Natural killer cell (primary cell): Measurements from ENCODE around the gene PRSS38. TPM values are rescaled to one million over a fixed set of nuclear protein-coding genes. Genes with fewer than 3 reads are reported as not detected.
"Not testable (repeated sequence)": the region's sequence is repeated elsewhere in the genome, so short reads cannot be mapped to it uniquely, and the experiment has no call there.

Experiments used
- ATAC-seq, 3 donors: fragments of 150-1000 bp in 2 of 3; fragments of 200-7000 bp in 1 of 3; cut with Tn5 transposase; 1 replicate in 1 of 3; 2 replicates in 2 of 3; pipeline ENCODE4 v1.10.0; 2021; ENCODE audit warnings: mild to moderate bottlenecking in 2 of 3, moderate library complexity in 2 of 3
- DNase-seq, 2 donors: peaks; one replicate each; pipeline versions ENCODE4 v3.0.0 to v3.0.0-alpha.2; 2013 to 2021; ENCODE audit warnings: mixed read lengths in 1 of 2
- H3K27ac ChIP-seq: one replicate; pipeline ENCODE4 v1.5.1; 2013; ENCODE audit warnings: mild to moderate bottlenecking, low read length
- H3K27me3 ChIP-seq: one replicate; pipeline ENCODE4 v1.6.1; 2013; ENCODE audit warnings: low read length; ENCODE audit not compliant: control insufficient read depth, insufficient read depth
- H3K36me3 ChIP-seq: one replicate; pipeline ENCODE4 v1.6.1; 2013; ENCODE audit warnings: low read length; ENCODE audit not compliant: control insufficient read depth, insufficient read depth
- H3K4me1 ChIP-seq: one replicate; pipeline ENCODE4 v1.6.1; 2013; ENCODE audit warnings: low read length; ENCODE audit not compliant: control insufficient read depth, insufficient read depth
- H3K4me3 ChIP-seq: one replicate; pipeline ENCODE4 v1.5.1; 2013; ENCODE audit warnings: low read length
- H3K9me3 ChIP-seq: one replicate; pipeline ENCODE4 v1.6.1; 2013; ENCODE audit warnings: low read length; ENCODE audit not compliant: control insufficient read depth, insufficient read depth
- H3K27ac Mint-ChIP-seq, 2 donors: one replicate each; pipeline ENCODE4 v1.8.0; 2022; ENCODE audit warnings: mild to moderate bottlenecking in 2 of 2, mixed read lengths in 2 of 2, moderate library complexity in 1 of 2
- H3K27me3 Mint-ChIP-seq, 2 donors: one replicate each; pipeline ENCODE4 v1.8.0; 2022; ENCODE audit warnings: low read depth in 2 of 2, mixed read lengths in 2 of 2
- H3K36me3 Mint-ChIP-seq: one replicate; pipeline ENCODE4 v1.8.0; 2022; ENCODE audit warnings: mixed read lengths
- H3K4me1 Mint-ChIP-seq, 2 donors: one replicate each; pipeline ENCODE4 v1.8.0; 2022; ENCODE audit warnings: mixed read lengths in 2 of 2
- H3K4me3 Mint-ChIP-seq: one replicate; pipeline ENCODE4 v1.8.0; 2022; ENCODE audit warnings: mild to moderate bottlenecking, moderate library complexity, mixed read lengths
- H3K9me3 Mint-ChIP-seq, 2 donors: one replicate each; pipeline ENCODE4 v1.8.0; 2022; ENCODE audit warnings: mixed read lengths in 2 of 2
- WGBS: methylation state at CpG from one replicate; pipeline ENCODE4 v1.1.7; 2013; ENCODE audit warnings: missing lambda C conversion rate; ENCODE audit not compliant: insufficient coverage; 5-methylcytosine and 5-hydroxymethylcytosine counted together
- intact Hi-C: fragments of 100-400 bp; cut with micrococcal nuclease; formaldehyde crosslinking; loops from one replicate; pipeline ENCODE4 v1.14.2; 2022
- total RNA-seq, 4 donors: library from RNA; stranded (reverse); fragments of 120-200 nt in 1 of 4; gene quantifications; one replicate each; pipeline versions ENCODE4 v1.2.3 to v1.2.4, GENCODE V29; 2013 to 2022
- TF ChIP-seq, protein P1 (sequence below): fragments of 200-600 bp; IDR thresholded peaks from one replicate; pipeline ENCODE4 v1.8.0; 2022; ENCODE audit warnings: antibody characterized with exemption

The PRSS38 gene
- total RNA-seq, 3 donors from 2014 or later (not counting 1 experiment from before 2014, with no cell fraction given): not detected

DNA sequence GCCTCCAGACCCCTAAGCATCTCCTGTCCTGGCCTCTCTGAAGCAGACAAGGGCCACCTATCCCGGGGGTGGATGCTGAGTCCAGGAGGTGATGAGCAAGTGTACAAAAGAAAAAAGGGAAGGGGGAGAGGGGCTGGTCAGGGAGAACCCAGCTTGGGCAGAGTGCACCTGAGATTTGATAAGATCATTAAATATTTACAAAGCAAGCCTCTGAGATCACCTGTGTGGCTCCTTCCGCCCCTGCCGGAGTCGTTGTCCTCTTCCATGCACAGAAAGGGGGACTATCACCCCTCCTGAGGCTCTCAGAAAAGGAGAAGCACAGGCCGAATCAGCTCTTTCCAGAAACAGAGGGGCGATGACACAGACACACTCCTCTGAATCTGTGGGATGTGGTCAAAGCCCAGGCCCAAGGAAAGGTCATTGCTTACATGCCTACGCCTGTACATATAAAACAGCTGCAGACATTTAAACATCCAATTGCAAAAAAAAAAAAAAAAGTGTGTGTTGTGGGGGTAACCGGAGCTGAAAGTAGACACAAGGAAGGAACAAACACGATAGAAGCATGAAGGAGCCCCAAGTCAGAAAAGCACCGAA, 30.9 kb downstream of the PRSS38 start:
- Mint-ChIP-seq H3K27ac (no peak overlapping the region), H3K4me3 (no peak overlapping the region), H3K4me1 (no peaks in the 10 kb centered on the region), H3K9me3 (peaks cover 3 to 5% of the 10 kb centered on the region in 2 donors), H3K27me3 (peaks cover 14 to 37% of the 10 kb centered on the region in 2 donors), H3K36me3 (peaks cover 14% of the 10 kb centered on the region)
- WGBS: 86% methylated on average over 9 of the region's 10 CpGs
- intact Hi-C loops: no loop called here
- H3K27ac ChIP-seq: no peak overlapping the region
- no peaks in the 10 kb centered on the region for H3K36me3 ChIP-seq
- no peak overlapping the region for H3K4me3 ChIP-seq
- peaks cover 6% of the 10 kb centered on the region for H3K4me1 ChIP-seq
- DNase-seq: no peak
- peaks cover 20% of the 10 kb centered on the region for H3K9me3 ChIP-seq
- H3K27me3 ChIP-seq: no peaks in the 10 kb centered on the region
- TF ChIP-seq, protein P1, sequence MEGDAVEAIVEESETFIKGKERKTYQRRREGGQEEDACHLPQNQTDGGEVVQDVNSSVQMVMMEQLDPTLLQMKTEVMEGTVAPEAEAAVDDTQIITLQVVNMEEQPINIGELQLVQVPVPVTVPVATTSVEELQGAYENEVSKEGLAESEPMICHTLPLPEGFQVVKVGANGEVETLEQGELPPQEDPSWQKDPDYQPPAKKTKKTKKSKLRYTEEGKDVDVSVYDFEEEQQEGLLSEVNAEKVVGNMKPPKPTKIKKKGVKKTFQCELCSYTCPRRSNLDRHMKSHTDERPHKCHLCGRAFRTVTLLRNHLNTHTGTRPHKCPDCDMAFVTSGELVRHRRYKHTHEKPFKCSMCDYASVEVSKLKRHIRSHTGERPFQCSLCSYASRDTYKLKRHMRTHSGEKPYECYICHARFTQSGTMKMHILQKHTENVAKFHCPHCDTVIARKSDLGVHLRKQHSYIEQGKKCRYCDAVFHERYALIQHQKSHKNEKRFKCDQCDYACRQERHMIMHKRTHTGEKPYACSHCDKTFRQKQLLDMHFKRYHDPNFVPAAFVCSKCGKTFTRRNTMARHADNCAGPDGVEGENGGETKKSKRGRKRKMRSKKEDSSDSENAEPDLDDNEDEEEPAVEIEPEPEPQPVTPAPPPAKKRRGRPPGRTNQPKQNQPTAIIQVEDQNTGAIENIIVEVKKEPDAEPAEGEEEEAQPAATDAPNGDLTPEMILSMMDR: no peak
- ATAC-seq: no peak

DNA sequence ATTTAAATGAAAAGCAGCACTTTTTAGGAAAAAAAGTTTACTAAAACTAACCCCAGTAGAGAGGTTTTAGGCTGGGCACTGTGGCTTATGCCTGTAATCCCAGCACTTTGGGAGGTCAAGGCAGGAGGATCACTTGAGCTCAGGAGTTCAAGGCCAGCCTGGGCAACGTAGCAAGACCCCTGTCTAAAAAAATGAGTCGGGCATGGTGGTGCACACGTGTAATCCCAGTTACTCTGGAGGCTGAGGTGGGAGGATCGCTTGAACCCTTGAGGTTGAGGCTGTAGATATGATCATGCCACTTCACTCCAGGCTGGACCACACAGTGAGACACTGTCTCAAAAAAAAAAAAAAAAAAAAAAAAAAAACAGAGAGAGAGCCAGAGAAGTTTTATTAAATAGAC, 31.6 kb downstream of the PRSS38 start:
- H3K27ac Mint-ChIP-seq, DNase-seq, ATAC-seq, H3K27me3 ChIP-seq, H3K36me3 ChIP-seq, H3K9me3 Mint-ChIP-seq, H3K4me3 ChIP-seq, H3K4me1 Mint-ChIP-seq, H3K4me3 Mint-ChIP-seq, intact Hi-C loops, H3K27ac ChIP-seq, H3K4me1 ChIP-seq: not testable (repeated sequence)
- H3K36me3 Mint-ChIP-seq: peaks cover 14% of the 10 kb centered on the region
- 90% methylated on average over 4 of the region's 4 CpGs for WGBS
- H3K9me3 ChIP-seq: peaks cover 20% of the 10 kb centered on the region
- H3K27me3 Mint-ChIP-seq: peaks cover 14 to 36% of the 10 kb centered on the region in 2 donors

DNA sequence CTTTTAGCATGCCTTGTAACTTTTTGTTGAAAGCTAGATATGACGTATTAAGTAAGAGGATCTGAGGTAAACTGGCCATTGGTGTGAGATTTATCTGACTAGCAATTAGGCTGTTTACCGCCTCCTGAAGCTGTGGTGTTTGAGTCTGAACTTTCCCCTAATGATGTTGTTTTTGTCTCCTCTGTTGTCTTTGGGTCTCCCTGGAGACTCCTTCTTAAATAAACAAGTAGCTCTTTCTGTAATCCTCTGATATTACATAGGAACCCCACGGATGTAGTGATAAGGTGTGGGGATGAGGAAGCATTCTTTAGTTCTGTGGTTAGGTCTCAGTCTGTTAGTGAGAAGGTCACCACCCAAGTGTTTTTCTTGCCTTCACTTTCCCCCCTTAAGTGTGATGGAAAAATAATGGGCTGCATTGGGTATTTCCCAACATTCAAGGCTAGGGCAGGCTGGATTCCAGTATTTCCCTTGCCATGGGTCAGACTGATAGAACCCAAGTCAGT, 33.0 kb downstream of the PRSS38 start:
- H3K9me3 Mint-ChIP-seq: peaks cover 3 to 5% of the 10 kb centered on the region in 2 donors
- WGBS: 93% methylated on average over 2 of the region's 3 CpGs
- H3K27me3 Mint-ChIP-seq: peaks cover 27 to 44% of the 10 kb centered on the region in 2 donors
- H3K27ac ChIP-seq: no peak overlapping the region
- H3K4me3 ChIP-seq: no peak overlapping the region
- no peaks in the 10 kb centered on the region for H3K27me3 ChIP-seq
- H3K36me3 ChIP-seq: no peaks in the 10 kb centered on the region
- no peak for DNase-seq
- H3K4me3 Mint-ChIP-seq: no peak overlapping the region
- H3K9me3 ChIP-seq: peaks cover 20% of the 10 kb centered on the region
- TF ChIP-seq, protein P1: no peak
- peaks cover 6% of the 10 kb centered on the region for H3K4me1 ChIP-seq
- intact Hi-C loops: no loop called here
- ATAC-seq: no peak
- no peak overlapping the region for H3K27ac Mint-ChIP-seq
- peaks cover 14% of the 10 kb centered on the region for H3K36me3 Mint-ChIP-seq
- H3K4me1 Mint-ChIP-seq: no peaks in the 10 kb centered on the region

DNA sequence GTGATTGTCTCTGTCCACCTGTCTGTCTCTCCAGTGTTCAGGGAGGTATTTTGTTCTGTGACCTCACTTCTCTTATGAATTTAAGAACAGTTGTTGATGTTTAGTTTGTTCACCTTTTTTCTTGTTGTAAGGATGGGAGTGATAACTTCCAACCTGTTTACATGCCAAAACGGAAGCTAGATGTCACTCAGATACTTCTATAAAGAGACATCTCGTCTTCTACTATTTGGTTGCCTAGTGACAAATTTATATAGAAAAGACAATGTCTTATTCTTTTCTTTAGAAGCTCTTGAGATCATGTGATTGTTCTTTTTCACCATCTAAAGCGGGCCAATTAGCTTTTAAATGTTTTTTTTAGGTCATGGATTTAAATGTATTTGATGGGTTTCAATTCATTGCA, 33.8 kb downstream of the PRSS38 start:
- Histone ChIP-seq H3K4me1 (peaks cover 3% of the 10 kb centered on the region), H3K27me3 (no peaks in the 10 kb centered on the region), H3K27ac (no peak overlapping the region), H3K36me3 (no peaks in the 10 kb centered on the region), H3K9me3 (peaks cover 19% of the 10 kb centered on the region), H3K4me3 (no peak overlapping the region)
- Mint-ChIP-seq H3K4me3 (no peak overlapping the region), H3K4me1 (no peaks in the 10 kb centered on the region), H3K27ac (no peak overlapping the region), H3K36me3 (peaks cover 14% of the 10 kb centered on the region), H3K9me3 (peaks cover 3 to 5% of the 10 kb centered on the region in 2 donors), H3K27me3 (peaks cover 30 to 52% of the 10 kb centered on the region in 2 donors)
- intact Hi-C loops: no loop called here
- peak in 1 of 2 donors; percentile 12 for DNase-seq
- TF ChIP-seq, protein P1: no peak
- no peak for ATAC-seq
- no CpG with 5 or more reads among the region's 3 CpGs for WGBS
